OCI-LY7 (cell line): ENCODE results near the gene HECW1. TPM values are rescaled to one million over a fixed set of nuclear protein-coding genes. Genes with fewer than 3 reads are reported as not detected.

Source experiments
- BruUV-seq: library from RNA; stranded (reverse); fragments of 400-500 nt; replicated peaks from 2 replicates; lab custom pipeline; 2021; lab: Mats Ljungman, UMichigan
- CTCF ChIA-PET: fragments of 300-600 bp; sonication (Branson Sonifier 250); formaldehyde crosslinking; loops from one replicate; lab custom pipeline; 2022; ENCODE audit warnings: antibody characterized with exemption; ENCODE audit not compliant: unreplicated experiment; lab: Charles Lee
- POLR2A ChIA-PET: fragments of 300-600 bp; sonication (Branson Sonifier 250); formaldehyde crosslinking; loops from one replicate; lab custom pipeline; 2022; ENCODE audit warnings: antibody characterized with exemption; lab: Charles Lee
- DNase-seq: peaks from one replicate; pipeline ENCODE4 v3.0.0-alpha.2; 2015; ENCODE audit warnings: low spot score
- H2AFZ ChIP-seq: fragments of 200-600 bp; sonication (generic), shearing (Covaris generic); 2 replicates; pipeline ENCODE4 v1.6.1; 2014; ENCODE audit warnings: mild to moderate bottlenecking, antibody characterized with exemption, low read length, moderate library complexity
- H3K27ac ChIP-seq: fragments of 200-600 bp; sonication (generic); 2 replicates; pipeline ENCODE4 v1.5.1; 2014; ENCODE audit warnings: mixed run types, low read depth, mild to moderate bottlenecking, moderate library complexity, low read length, inconsistent platforms; ENCODE audit not compliant: poor library complexity, severe bottlenecking
- H3K36me3 ChIP-seq: fragments of 200-600 bp; sonication (generic); 2 replicates; pipeline ENCODE4 v1.6.1; 2014; ENCODE audit warnings: mild to moderate bottlenecking, antibody characterized with exemption, low read length, moderate library complexity, mixed read lengths; ENCODE audit not compliant: insufficient read depth
- H3K4me1 ChIP-seq: fragments of 200-600 bp; sonication (generic); 2 replicates; pipeline ENCODE4 v1.5.1; 2014; ENCODE audit warnings: mild to moderate bottlenecking, low read length; ENCODE audit not compliant: insufficient read depth, poor library complexity, severe bottlenecking
- H3K4me2 ChIP-seq: fragments of 200-600 bp; sonication (generic); 2 replicates; pipeline ENCODE4 v1.6.1; 2014; ENCODE audit warnings: mild to moderate bottlenecking, low read length
- H3K4me3 ChIP-seq: fragments of 200-600 bp; sonication (generic); 2 replicates; pipeline ENCODE4 v1.5.1; 2014; ENCODE audit warnings: mild to moderate bottlenecking, low read depth, low read length; ENCODE audit not compliant: poor library complexity, severe bottlenecking
- H3K79me2 ChIP-seq: fragments of 200-600 bp; sonication (generic); 2 replicates; pipeline ENCODE4 v1.6.1; 2016; ENCODE audit warnings: low read depth, mild to moderate bottlenecking, low read length, moderate library complexity, mixed read lengths; ENCODE audit not compliant: insufficient read depth
- H3K9me2 ChIP-seq: fragments of 200-600 bp; sonication (generic); 2 replicates; pipeline ENCODE4 v1.6.1; 2016; ENCODE audit warnings: mild to moderate bottlenecking, low read length, mixed read lengths; ENCODE audit not compliant: insufficient read depth
- H3K9me3 ChIP-seq: fragments of 200-600 bp; sonication (generic); 2 replicates; pipeline ENCODE4 v1.6.1; 2014; ENCODE audit warnings: mild to moderate bottlenecking, mixed run types, low read length, mixed read lengths
- H4K20me1 ChIP-seq: fragments of 200-600 bp; sonication (generic); 2 replicates; pipeline ENCODE4 v1.6.1; 2014; ENCODE audit warnings: mild to moderate bottlenecking, antibody characterized with exemption, low read length, moderate library complexity, mixed read lengths; ENCODE audit not compliant: insufficient read depth
- EZH2phosphoT487 ChIP-seq: fragments of 200-600 bp; sonication (generic); IDR thresholded peaks from 2 replicates; pipeline ENCODE4 v1.6.1; 2018; ENCODE audit warnings: low read depth, borderline replicate concordance, mild to moderate bottlenecking, mixed run types, antibody characterized with exemption, low read length, moderate library complexity, mixed read lengths
- intact Hi-C: fragments of 100-400 bp; cut with micrococcal nuclease; formaldehyde crosslinking; loops from one replicate; pipeline ENCODE4 v1.10.0; 2022; ENCODE audit not compliant: unreplicated experiment
- total RNA-seq, 2 experiments: library from RNA; depleted of rRNA in 1 of 2; stranded (reverse); fragments of >200 nt in 1 of 2; shearing (Covaris generic) in 1 of 2; gene quantifications; 2 replicates each; pipeline ENCODE4 v1.2.3, GENCODE V29; 2014 to 2022
- TF ChIP-seq, protein P1 (sequence below): fragments of 200-600 bp; sonication (generic); conservative IDR thresholded peaks from 2 replicates; pipeline ENCODE4 v1.5.1; 2014; ENCODE audit warnings: mild to moderate bottlenecking, antibody characterized with exemption, low read length, moderate library complexity, mixed read lengths

HECW1 gene
- total RNA-seq, 2 experiments from 2014 or later, result 2.0 TPM

DNA sequence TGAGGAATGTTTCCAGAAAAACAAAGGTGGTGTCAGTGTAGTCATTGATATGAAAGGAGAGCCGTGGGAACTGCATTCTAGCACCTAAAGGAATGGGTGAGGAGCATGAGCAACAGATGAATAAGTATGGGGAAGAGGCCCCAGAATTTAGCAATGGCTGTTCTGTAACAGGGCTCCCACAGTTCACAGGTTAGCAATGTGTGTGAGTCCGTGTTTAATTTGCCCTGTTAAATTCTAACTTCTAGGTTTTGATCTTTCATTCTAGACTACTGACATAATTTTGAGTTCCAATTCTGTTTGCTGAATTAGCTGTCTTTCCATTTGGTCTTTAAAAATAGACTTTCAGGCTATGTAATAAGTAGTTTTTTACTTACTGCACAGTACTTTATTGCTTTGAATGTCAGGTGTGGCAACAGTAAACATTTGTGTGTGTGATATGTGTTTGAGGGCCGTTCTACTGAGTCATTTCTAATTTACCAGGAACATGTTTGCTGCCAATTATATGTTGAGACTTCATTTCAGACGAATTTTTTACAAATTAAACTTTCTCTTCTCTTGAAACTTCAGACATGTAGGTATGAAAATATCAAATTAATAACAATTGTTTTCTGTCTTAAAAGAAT lies 479.2 kb downstream of the HECW1 start:
- Histone ChIP-seq H3K27ac (no peak overlapping the region), H3K4me1 (peaks cover 79% of the 10 kb centered on the region), H3K36me3 (peaks cover 17% of the 10 kb centered on the region), H3K9me2 (no peaks in the 10 kb centered on the region), H2AFZ (no peak overlapping the region), H3K4me3 (no peak overlapping the region), H3K79me2 (peaks cover 95% of the 10 kb centered on the region), H3K4me2 (peak overlapping the region; percentile 47), H3K9me3 (no peaks in the 10 kb centered on the region), H4K20me1 (peaks cover 17% of the 10 kb centered on the region)
- intact Hi-C loops, result no loop called here
- TF ChIP-seq, protein P1, sequence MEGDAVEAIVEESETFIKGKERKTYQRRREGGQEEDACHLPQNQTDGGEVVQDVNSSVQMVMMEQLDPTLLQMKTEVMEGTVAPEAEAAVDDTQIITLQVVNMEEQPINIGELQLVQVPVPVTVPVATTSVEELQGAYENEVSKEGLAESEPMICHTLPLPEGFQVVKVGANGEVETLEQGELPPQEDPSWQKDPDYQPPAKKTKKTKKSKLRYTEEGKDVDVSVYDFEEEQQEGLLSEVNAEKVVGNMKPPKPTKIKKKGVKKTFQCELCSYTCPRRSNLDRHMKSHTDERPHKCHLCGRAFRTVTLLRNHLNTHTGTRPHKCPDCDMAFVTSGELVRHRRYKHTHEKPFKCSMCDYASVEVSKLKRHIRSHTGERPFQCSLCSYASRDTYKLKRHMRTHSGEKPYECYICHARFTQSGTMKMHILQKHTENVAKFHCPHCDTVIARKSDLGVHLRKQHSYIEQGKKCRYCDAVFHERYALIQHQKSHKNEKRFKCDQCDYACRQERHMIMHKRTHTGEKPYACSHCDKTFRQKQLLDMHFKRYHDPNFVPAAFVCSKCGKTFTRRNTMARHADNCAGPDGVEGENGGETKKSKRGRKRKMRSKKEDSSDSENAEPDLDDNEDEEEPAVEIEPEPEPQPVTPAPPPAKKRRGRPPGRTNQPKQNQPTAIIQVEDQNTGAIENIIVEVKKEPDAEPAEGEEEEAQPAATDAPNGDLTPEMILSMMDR, result no peak
- TF ChIP-seq EZH2phosphoT487, result no peak
- ChIA-PET CTCF (no interaction called here), POLR2A (interaction anchor here (0.7 to 1.4 kb wide), 3 partner anchors 10 to 21 kb away, joined by 3 to 4 read pairs (median 3); no protein-coding TSS in a partner anchor)
- DNase-seq, result no peak
- BruUV-seq, result no TSS peak

DNA sequence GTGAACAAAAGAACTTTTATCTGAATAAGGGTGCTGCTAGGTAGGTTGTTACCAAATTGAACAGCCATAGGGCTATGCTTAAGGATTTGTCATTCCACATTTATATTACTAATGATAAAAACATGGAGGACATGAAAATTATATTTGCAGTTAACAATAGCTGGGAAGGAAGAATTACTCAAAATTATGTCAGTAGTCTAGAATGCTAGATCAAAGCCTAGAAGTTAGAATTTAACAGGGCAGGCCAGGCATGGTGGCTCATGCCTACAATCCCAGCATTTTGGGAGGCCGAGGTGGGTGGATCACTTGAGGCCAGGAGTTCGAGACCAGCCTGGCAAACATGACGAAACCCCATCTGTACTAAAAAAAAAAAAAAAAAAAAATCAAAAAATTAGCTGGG lies 479.9 kb downstream of the HECW1 start:
- peaks cover 72% of the 10 kb centered on the region for H3K4me1 ChIP-seq
- CTCF ChIA-PET, result no interaction called here
- no peak overlapping the region for H3K27ac ChIP-seq

More for the DNA sequence above, 479.9 kb downstream of the HECW1 start:
- H3K9me3 ChIP-seq, result no peaks in the 10 kb centered on the region
- peaks cover 17% of the 10 kb centered on the region for H4K20me1 ChIP-seq
- peaks cover 89% of the 10 kb centered on the region for H3K79me2 ChIP-seq
- BruUV-seq, result no TSS peak
- POLR2A ChIA-PET, result no interaction called here
- no peak for TF ChIP-seq EZH2phosphoT487
- TF ChIP-seq, protein P1, result no peak
- no peak overlapping the region for H3K4me3 ChIP-seq
- peaks cover 23% of the 10 kb centered on the region for H3K36me3 ChIP-seq
- H2AFZ ChIP-seq, result no peak overlapping the region
- no peaks in the 10 kb centered on the region for H3K9me2 ChIP-seq
- DNase-seq, result no peak
- intact Hi-C loops, result no loop called here
- peak overlapping the region; percentile 47 for H3K4me2 ChIP-seq
